NCI-H1417 treated with DMSO at 0.1 percent for 48 hours (cell line): ENCODE measurements around the gene SPHK2.
"Not testable (repeated sequence)": the region's sequence is repeated elsewhere in the genome, so short reads cannot be mapped to it uniquely, and the experiment has no call there.

Source experiments
- DNase-seq: peaks from one replicate; lab custom pipeline; 2025; lab: John Stamatoyannopoulos, UW

Gene SPHK2

DNA sequence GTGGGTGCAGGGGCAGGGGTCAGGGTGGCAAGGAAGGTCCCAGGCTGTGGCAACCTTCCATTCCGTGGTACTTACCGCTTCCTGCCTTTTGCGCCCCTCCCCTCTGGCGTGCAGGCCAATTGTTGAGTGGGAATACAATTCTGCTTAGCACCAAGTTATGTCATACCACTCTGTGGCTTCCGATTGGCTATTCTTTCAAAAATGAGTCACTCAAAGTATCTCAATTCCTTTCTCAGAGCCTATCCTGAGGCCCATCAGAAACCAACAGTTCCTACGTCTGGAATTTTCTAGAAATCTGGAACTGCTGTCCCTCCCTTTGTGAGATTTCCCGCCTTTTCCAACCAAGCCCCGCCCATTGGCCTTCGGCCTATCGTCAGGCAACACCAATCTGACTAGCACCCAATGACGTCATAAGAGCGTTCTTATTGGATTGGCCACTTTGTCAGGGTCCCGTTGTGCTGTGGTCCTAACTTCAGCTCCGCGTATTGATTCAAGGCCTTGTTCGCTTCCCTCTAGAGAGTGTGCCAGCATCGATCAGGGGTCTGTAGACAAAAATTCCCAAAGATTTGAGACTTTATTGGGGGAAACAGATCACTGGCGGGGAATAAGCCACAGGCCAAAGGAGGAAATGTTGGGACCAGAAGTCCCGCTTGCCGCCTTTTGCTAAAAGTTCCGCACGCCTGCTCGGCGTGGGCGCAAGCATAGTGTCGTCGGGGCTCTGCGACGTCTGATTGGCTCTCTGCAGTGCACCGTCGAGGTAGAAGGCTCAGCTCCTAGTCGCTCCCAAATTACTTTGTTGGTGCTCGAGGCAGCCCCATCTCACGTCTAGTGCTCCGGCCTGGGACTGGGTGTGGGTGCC lies 41.8 kb downstream of the SPHK2 start:
- DNase-seq, result no peak

DNA sequence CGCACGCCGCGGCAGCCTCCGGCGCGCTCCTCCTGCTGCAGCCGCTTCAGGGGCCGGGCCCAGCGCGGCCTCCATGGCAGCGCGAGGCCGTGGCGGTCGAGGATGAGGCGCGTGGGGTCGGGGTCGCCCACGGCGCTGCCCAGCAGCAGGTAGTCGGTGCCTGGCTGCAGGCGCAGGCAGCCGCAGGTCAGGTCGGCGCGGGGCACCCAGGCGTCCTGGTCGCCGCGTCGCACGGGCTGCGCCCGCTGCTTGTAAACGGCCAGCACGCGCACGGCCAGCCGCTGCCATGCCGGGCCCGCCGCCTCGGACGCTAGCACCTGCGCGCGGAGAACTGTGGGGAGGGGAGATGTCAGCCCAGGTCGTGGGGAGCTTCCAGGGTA lies 42.4 kb downstream of the SPHK2 start:
- DNase-seq, result no peak

DNA sequence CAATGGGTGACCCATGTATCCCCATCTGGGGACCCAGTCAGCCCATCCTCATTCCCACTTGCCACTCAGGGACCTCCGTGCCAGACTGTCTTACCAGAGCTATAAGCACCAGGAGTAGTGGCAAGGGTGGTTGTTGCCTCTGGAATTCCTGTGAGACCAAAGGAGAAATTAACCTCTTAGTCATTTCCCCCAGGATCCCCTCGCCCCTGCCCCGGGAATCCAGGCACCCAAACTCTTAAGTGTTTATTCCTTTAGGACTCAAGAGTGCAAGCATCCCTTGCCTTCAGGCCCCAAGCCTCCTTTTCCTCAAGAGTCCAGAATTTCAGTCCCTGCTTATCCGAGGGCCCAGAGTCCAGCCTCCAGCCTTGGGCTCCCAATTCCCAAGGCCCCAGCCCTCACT lies 44.4 kb downstream of the SPHK2 start:
- DNase-seq, result no peak

DNA sequence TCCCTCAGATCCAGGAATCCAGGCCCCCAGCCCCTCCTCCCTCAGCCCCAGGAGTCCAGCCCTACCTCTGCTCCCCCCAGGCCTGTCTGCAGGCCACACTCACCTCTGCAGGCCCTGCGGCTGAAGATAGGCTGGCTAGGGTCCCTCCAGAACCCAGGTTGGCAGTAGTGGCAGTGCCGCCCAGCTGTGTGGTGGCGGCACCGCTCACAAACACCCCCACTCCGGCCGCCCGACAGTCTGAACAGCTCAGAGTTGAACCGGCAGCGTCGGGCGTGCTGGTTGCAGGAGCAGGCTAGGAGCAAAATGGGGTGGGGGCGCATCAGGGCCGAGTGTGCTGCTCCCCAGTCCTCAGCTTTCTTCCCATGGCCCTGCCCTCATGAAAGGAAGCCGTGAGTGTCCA lies 45.2 kb downstream of the SPHK2 start:
- no peak for DNase-seq

DNA sequence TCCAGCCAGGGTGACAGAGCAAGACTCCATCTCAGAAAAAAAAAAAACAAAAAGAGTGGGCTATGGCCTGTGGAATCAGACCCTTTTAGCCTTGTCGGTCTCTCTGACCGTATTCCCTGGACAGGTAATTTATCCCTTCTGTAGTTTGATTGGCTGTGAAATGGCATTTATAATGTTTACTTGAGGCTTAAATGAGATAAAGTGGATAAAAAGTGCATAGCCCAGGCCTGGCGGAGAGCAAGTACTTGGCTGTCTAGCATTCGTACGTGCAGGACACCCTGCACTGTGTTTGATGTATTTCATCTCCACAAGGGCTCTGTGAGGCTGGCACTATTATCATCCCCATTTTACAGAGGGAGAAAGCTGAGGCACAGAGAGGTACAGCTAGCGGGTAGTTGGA lies 46.5 kb downstream of the SPHK2 start:
- no peak for DNase-seq

DNA sequence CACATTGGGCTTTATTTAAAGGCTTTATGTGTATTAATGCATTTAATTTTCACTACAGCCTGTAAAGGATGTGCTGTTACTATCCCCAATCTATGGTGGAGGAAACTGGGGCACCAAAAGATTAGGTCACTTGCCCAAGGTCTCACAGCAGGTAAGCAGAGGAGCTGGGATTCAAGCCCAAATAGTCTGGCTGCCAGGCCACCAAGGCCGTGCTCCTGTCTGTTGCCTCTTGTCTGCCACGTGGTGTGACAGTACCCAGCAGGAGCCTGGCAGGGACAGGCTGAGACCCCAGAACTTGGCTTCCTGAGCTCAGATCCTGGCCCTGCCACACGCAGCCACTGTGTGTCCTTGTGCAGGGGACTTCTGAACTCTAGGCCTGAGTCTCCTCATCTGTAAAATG lies 49.0 kb downstream of the SPHK2 start:
- no peak for DNase-seq

DNA sequence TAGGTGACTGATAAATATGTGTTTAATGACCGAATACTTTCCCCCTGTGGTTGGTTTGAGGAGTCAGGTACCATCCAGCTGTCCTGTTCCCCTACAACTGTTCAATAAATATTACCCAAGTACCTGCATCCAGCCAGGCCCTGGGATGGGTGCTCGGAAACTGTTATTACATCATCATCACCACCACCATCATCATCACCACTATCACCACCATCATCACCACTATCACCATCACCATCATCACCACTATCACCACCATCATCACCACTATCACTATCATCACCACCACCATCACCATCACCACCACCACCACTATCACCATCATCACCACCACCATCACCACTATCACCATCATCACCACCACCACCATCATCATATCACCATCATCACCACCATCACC lies 49.5 kb downstream of the SPHK2 start:
- DNase-seq, result no peak

DNA sequence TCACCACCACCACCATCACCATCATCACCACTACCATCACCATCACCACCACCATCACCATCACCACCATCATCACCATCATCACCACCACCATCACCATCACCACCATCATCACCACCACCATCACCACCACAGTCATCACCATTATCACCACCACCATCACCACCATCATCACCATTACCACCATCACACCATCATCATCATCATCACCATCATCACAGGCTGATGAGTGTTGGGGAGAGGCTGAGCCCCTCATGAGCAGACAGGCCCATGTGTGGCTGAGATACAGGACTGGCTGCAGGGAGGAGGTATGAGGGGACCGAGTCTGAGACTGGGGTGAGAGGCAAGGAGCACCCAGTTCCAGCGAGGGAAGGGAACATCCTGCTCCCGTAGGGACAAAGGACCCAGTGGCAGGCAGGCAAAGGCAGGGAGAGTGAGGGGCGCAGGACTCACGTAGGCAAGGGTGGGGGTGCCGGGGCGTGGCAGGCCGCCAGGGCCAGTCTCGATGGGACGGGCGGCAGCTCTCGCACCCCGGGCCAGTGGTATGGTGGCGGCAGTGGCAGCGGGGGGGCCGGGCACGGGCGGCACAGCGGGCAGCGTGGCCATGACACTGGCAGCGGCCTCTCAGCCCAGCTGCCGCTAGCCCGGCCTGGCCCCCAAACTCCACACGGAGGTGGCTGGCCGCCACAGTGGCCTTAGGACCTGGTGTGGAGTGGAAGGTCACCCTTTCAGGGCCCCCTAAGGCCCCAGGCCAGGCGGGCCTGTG lies 50.8 kb downstream of the SPHK2 start:
- DNase-seq, result no peak

DNA sequence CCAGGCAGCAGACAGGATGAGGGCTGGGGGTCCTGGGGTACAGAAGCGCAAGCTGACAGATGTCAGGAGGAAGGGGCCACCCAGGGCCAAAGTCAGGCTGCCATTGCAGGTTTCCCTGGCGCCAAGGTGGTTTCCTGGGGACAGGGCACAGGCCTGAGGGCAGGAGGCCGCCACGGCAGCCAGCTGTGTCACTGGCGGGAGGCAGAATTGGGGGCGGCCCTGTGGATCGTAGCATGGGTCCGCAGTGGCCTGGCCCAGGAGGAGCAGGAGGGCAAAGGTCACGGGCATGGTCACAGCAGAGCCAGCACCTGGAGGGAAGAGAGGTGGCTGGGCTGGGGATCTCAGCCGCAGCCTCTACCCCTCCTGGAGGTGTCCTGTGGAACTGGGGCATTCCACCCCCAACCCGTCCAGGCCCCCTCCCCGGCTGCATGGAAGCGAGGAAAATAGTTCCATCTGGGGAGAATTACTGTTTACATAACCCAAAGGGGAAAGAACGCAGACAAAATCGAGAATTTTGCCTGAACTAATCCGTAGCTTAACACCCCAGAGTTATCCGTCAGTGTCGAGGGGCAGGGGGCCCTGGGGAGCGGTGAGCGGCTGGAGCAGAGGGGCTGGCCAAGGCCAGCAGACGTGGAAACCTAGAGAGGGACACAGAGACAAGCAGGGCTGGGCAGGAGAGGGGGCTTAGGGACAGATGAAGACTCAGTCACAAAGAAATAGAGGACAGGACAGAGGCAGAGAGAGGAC lies 51.6 kb downstream of the SPHK2 start:
- DNase-seq, result no peak

DNA sequence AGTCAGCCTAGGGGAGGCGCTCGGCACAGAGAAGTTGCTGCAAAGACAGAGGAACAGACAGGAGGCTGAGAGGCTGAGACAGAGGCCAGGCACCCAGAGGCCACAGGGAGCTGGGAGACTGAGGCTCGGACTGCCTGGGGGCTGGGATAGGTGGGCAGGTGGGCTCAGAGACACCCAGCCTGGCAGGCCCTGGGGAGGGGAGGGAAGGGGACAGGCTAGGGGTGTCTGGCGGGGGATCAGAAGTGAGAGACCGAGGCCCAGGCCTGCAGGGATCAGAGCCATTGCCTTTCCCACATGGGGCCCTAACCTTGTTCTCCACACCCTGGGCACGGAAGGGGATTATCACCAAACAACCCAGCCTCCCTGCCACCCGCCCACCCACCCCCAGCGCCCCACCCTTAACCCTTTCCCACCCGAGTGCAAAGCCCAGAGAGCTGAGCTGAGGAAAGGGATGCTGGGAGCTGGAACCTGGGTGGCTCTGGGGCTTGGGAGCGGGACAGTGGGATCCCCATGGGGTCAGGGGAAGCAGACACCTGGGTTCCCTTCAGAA lies 52.2 kb downstream of the SPHK2 start:
- DNase-seq, result no peak

DNA sequence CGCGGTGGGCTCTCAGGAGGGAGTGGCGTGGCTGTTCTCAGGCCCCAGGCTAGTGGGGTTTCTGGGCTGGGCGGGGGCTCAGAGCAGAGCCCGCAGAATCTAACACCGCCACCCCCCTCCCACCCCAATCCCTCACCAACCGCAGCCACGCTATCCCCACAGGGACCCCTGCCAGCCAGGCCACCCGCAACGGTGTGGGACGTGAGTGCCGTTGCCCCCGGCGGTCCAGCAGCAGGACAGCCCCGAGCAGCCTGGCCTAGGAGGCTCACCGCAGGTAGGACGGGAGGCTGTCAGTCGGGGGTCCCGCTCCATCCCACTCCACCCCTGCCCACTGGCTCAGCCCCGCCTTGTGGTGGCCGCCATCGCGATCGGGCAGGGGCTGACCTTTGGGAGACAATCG lies 53.7 kb downstream of the SPHK2 start, which contains the start of gene NTN5:
NTN5 (minus strand) TSS at position 24 of the 400 bp plus-strand sequence. CDS start 2,031 bp downstream, outside the sequence.
- no peak for DNase-seq

DNA sequence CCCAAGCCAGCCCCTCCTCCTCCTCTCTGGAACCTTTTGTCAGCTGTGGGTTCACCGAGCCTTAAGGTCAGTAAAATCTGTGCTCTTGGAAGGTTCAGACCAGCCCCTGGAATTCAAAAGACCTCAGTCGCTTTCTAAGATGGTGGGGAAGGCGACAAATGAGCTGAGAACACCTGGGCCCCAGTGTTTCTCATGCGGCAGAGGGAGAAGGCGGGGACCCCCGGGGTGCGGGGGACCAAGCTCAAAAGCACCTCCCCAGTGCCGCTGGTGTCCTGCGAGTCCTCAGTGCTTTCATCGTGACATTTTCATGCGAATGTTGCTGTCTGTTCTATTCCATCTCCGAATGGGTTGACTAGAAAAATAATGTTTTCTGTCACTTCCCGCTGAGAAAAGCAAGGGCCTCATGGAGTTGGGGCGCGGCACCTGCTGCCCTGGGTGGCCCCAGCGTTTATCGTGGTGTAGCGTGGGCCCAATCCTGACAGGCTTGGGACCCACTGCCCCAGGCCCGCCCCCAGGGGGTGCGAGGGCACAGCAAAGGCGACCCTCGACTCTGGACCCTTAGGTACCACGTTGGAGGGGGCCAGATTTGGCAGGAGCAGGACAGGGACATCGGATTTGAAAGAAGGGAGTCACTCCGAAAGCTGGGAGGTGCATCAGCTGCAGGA lies 54.3 kb downstream of the SPHK2 start:
- DNase-seq, result no peak

DNA sequence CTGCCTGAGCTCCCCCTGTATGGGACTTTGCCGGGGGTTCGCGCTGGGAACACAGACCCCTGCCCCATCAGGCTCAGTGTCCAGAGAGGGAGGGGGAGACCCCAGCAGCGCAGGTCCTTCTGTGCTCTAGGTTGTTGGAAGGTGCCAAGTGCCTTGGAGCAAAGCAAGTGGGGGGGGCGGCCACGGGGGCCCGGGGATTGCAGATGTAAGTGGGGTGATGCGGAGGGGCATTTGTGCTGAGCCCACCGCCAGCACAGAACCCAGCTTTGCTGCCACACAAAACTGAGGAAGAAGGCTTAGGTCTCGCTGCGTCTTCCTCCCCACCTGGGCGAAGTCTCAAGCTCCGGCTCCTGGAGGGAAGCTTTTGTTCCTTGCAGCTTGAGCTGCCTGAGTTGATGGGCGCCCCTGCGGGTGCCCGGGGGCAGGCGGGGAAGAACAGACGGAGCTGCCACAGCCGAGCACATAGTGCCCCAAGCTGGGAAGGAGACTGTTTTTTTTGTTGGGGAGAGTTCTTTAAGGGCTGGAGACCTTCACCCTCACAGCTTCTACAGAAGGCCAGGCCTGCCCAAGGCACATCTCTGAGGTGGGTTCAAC lies 55.0 kb downstream of the SPHK2 start:
- no peak for DNase-seq

DNA sequence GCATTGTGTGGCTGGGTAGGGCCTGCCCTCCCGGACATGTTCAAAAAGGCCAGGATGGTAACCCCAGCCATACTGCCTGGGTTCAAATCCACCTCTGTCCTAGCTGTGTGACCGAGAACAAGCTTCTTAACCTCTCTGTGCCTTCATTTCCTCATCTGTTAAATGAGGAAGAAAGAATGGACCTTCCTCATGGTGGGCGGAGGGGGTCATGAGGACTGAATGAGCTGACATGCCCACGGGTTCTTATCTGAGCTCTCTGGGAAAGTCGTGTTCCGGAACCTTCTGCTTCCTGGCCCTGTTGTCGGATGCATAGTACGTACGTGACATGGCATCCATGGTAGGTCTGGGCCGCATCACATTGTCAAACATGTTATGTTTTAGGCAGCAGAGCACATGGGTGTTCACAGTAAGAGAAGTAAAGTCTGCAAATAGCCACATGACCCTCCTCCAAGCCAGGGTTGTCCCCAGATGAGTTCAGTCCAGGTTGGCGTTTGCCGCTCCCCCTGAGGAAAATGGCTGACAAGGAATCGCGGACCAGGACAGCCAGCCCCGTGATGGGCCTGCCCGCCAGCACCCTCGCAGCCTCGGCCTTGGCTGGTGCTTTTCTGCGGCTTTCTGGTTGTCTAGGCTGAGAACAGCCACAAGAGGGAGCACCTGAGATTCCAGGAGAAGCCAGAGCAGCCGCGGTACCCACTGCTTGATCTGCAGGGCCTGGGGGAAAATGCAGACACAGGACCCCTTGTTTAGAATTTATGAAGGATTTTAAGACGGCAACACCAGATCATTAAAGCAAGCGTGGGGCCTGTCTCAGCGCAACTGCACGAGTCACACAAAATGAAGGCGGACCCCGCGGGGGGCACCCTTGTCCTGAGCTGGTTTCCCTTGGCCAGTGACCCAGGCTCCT lies 55.9 kb downstream of the SPHK2 start:
- no peak for DNase-seq

DNA sequence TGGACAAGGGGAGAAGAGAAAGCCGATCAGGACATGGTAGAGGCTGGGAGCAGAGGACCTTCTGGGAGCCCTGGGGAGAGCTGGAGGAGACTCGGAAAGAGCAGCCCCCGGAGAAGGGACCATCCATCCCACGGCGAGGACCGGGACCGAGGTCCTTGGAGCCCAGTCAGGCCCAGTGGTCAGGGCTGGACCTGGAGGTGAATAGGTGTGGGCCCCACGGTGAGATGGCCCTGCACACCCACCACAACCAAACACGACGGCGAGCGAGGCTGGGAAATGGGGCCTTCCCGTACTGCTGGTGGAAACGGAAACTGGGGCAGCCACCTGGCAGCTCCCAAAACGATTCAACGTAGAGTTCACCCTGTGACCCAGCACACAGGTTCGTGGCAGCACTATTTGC lies 57.2 kb downstream of the SPHK2 start:
- DNase-seq, result no peak

DNA sequence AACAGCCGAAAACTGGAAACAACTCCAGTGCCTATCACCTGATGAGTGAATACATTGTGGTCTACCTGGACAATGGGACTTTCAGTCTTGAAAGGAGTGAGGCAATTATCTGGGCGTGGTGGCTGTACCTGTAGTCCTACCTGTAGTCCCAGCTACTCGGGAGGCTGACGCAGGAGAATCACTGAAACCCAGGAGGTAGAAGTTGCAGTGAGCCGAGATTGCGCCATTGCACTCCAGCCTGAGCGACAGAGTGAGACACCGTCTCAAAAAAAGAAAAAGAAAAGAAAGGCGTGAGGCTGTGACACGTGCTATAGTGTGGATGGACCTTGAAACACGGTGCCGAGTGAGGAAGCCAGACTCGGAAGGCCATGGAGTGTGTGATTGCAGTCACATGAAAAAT lies 57.6 kb downstream of the SPHK2 start:
- DNase-seq, result no peak

DNA sequence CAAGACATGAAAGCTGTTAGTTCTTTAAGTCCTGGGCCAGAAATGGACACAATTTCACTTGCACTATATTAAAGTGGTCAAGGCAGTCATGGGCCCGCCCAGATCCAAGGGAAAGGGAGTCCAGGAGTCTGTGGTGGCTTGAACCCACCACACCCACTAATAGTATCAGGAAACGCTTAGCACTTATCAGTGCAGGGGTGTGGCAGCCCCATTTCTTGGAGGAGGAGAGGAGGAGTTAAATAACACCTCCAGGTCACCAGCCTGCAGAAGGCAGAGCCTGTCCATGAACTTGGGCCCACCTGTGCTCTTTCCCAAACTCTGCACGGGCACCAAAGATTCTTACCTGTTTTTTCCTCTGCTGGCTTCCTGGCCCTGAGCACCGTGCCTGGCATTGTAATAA lies 58.9 kb downstream of the SPHK2 start:
- DNase-seq, result no peak

DNA sequence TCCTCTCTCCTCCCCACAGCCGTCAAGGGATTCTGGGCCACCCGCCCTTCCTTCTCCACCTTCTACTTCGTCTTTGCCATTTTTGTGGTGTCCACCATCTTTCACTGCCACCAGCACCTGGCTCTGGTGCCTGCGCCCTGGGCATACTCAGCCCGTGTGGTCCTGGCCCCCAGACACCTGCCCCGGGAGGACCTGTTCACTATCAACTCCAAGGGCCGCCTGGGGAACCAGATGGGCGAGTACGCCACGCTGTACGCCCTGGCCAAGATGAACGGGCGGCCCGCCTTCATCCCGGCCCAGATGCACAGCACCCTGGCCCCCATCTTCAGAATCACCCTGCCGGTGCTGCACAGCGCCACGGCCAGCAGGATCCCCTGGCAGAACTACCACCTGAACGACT lies 60.7 kb downstream of the SPHK2 start:
- DNase-seq, result not testable (repeated sequence)
